ENCODE data around the gene DSCAM.
A peak's percentile ranks its signal among the peaks of the same experiment; 100 is the strongest.
"Not testable (repeated sequence)": the region's sequence is repeated elsewhere in the genome, so short reads cannot be mapped to it uniquely, and the experiment has no call there.

The DSCAM gene

GRCh38 chr21:40215941-40216340 lies 631.0 kb downstream of the DSCAM start:
- DNase-seq: no peak

- no peak for DNase-seq
These were observed 636.7 kb downstream of the DSCAM start for GRCh38 chr21:40210251-40210650.

- no peak for DNase-seq
These were observed 638.0 kb downstream of the DSCAM start for GRCh38 chr21:40208948-40209345.

GRCh38 chr21:40208206-40208947 lies 638.6 kb downstream of the DSCAM start:
- DNase-seq: no peak

GRCh38 chr21:40200946-40201345 lies 646.0 kb downstream of the DSCAM start:
- DNase-seq: no peak

GRCh38 chr21:40200126-40200525 lies 646.8 kb downstream of the DSCAM start:
- no peak for DNase-seq

- DNase-seq: no peak
These were observed 652.6 kb downstream of the DSCAM start for GRCh38 chr21:40194185-40194980.

GRCh38 chr21:40191616-40192015 lies 655.3 kb downstream of the DSCAM start:
- no peak for DNase-seq

GRCh38 chr21:40191196-40191595 lies 655.8 kb downstream of the DSCAM start:
- DNase-seq: no peak

- no peak for DNase-seq
These were observed 658.9 kb downstream of the DSCAM start for GRCh38 chr21:40187946-40188654.

- no peak for DNase-seq
These were observed 659.7 kb downstream of the DSCAM start for GRCh38 chr21:40187244-40187643.

GRCh38 chr21:40186045-40186444 lies 660.9 kb downstream of the DSCAM start:
- DNase-seq: peak; percentile 35

- DNase-seq: no peak
These were observed 661.8 kb downstream of the DSCAM start for GRCh38 chr21:40185208-40185607.

GRCh38 chr21:40182491-40182890 lies 664.5 kb downstream of the DSCAM start:
- DNase-seq: not testable (repeated sequence)

GRCh38 chr21:40179166-40179565 lies 667.8 kb downstream of the DSCAM start:
- DNase-seq: no peak

GRCh38 chr21:40178726-40179125 lies 668.2 kb downstream of the DSCAM start:
- DNase-seq: no peak

- no peak for DNase-seq
These were observed 669.0 kb downstream of the DSCAM start for GRCh38 chr21:40177979-40178378.

GRCh38 chr21:40176724-40177123 lies 670.2 kb downstream of the DSCAM start:
- DNase-seq: no peak

- no peak for DNase-seq
These were observed 673.1 kb downstream of the DSCAM start for GRCh38 chr21:40173816-40174215.

- DNase-seq: no peak
These were observed 677.0 kb downstream of the DSCAM start for GRCh38 chr21:40169971-40170370.

GRCh38 chr21:40166291-40166843 lies 680.6 kb downstream of the DSCAM start:
- DNase-seq: no peak

GRCh38 chr21:40165773-40166070 lies 681.2 kb downstream of the DSCAM start:
- no peak for DNase-seq
